LHCN-M2 (cell line): ENCODE results near the gene TIMM10B. TPM values are rescaled to one million over a fixed set of nuclear protein-coding genes. Genes with fewer than 3 reads are reported as not detected.
"Not testable (repeated sequence)": the region's sequence is repeated elsewhere in the genome, so short reads cannot be mapped to it uniquely, and the experiment has no call there.

Experiments used
- DNase-seq: peaks from one replicate; pipeline ENCODE4 v3.0.0-alpha.2; 2012; ENCODE audit warnings: low read depth
- total RNA-seq: library from RNA; depleted of rRNA; stranded (reverse); fragments of >200 nt; gene quantifications from 2 replicates; pipeline ENCODE4 v1.2.3, GENCODE V29; 2014; rRNA removed

Gene TIMM10B
- total RNA-seq, 1 experiment from 2014 or later = 28.8 TPM

- no peak for DNase-seq
These were observed 22.9 kb downstream of the TIMM10B start for GRCh38 chr11:6504166-6504565.

DNA sequence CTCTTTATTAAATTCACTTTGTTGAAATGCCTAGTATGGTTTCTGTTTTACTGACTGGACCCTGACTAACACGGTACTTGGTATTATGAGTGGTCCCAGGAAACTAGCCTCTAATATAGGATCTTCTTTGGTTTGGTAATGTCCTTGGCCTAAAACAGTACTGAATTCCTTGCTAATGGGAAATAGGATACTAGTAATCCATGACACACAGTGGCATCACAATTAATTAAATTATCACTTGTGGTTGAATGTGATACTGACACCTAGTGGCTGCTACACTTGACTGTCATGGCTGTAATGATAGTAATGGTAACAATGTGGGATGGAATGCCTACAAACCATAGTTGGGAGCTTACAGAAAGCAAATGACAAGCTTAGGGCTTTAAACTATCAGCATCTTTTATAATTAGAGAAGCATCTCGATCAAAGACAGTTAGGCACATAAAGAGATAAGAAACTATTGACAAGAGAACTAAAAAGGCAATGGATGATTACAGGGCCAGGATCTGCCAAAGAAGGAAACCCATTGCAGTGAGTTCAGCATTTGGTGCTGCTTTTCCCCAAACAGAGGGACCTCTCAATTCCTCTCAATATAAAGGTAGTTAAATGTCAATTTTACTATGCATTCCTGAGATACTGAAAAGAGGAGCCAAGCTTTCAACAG is 24.4 kb downstream of the TIMM10B start:
- peak; percentile 84 for DNase-seq

GRCh38 chr11:6516865-6517264 is 35.6 kb downstream of the TIMM10B start:
- no peak for DNase-seq

DNA sequence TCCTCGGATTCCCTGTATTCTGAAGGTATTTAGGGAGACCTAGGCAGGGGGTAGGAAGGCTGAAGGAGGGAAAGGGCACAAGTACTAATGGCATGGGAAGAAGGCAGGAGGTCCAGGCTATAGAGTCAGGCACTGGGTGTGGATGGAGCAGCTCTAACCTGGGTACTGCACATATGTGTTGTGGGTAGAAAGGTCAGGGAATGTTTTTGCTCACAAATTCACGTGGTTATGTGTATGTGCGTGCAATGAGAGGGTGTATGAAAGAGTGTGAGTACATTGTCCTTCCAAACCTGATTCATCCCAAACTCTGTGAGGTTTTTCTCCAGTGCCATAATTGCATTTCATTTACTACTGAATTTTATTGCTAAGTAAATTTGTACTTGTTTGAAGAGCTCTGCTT is 39.0 kb downstream of the TIMM10B start:
- DNase-seq = no peak

GRCh38 chr11:6521946-6522345 is 40.6 kb downstream of the TIMM10B start:
- not testable (repeated sequence) for DNase-seq

DNA sequence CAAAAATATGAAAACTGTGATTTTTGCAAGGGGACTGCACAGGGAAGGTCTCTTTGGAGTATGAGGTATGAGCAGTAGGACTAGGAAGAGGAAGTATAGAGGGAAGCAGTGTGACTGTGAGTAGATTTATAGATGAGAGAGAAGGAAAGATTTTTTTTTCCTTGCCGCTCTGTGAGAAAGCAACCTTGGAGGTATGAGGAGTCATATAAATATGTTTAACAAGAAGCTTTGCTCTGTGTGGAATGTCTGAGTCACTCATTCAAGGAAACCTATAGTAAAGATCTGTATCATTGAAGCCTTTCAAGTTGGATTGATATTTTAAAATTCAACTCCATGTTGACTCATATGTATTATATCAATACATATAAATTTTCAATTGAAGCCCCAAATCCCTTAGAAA is 42.0 kb downstream of the TIMM10B start:
- peak; percentile 19 for DNase-seq

DNA sequence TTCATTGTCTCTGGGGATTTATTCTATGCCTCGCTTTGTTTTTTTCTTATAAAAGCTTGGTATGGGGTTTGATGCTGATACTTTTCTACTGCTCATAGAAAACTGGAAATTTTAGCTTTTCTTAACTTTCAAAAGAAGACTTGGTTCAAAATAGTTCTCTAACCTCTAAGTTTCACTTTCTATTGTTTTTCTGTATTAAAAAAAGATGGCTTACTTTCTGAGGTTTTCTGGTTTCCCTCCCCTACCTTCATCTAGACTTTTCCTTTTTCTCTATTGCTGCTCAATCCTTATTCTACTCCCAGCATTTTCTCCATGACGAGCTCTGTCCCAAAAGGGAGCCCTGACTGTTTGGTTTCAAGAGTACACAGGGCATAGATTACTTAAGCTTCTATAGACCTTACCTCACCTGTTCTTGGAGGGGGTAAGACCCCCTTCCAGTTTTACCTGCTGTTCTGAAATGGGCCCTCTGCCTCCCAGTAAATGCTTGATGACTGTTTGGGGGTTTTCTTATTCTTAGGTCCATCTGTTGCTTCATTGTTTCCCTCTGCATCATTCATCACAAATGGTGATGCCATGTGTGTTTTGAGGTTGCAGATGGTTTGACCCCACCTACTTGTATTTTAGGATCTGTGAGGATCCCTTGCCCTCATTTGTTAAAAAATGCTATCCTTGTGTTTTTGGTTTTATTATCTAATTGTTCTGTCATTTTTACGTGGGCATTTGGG is 45.3 kb downstream of the TIMM10B start:
- no peak for DNase-seq

DNA sequence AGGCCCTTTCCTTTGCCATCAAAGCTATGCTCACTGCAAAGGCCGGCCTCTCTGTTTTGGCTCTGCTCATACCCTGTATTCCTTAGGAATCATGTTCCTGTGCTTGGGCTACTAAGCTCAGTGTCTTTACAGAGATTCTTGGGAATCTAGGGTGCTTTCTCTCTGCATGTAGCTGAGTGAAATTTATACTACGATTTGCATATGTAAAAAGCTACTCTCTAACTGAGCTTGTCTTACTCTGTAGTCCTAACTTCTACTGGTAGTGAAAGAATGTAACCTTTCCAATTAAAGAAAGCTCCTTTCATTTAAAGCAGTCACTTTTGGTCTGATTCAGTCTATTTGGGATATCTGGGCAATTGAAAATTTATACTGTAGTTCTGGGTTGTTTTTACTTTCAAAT is 48.0 kb downstream of the TIMM10B start:
- no peak for DNase-seq

DNA sequence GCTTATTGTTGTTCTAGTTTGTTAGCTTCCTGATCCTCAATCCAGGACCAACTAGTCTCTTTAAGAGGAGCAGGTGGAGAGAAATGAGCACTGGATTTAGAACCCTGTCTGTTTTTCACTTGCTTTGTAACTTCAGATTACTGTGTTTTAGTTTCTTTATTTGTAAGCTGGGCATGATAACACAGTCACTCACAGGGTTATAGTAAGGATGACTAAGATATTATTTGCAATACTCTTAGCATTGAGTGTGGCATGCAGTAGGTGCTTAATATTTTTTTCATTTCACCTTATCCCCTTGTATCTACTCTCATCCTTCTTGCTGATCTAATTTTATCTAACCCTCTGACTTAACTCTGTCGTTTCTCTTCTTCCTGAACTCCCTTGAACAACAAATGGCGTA is 49.5 kb downstream of the TIMM10B start:
- DNase-seq = no peak

DNA sequence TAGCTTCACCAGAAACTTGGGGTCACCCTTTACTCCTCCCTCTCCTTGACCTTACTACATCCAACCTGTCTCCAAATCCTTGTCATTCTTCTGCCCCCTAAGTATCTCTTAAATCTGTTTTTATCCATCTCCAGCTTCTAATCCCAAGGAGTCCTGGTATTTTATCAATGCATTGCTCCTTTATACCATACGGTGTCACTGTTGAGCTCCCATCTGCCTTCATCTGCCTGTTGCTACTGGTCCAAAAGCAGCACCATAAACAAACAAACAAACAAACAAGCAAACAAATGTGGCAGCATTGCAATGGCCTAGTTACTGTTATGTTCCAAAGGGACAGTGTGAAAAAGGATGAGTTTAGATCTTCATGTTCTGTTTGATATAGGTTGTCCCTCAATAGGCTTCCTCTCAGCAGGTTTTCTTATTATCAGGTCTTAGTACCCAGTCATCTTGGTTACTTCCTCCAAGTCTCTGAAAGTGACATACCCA is 50.0 kb downstream of the TIMM10B start:
- DNase-seq = peak; percentile 46

Other genes starting within 250 kb of the TIMM10B start
- 15.7 and 18.1 TPM in 2 replicates for gene FHIP1B, start 246.9 kb upstream of the TIMM10B start, total RNA-seq
- gene CNGA4, start 242.4 kb upstream of the TIMM10B start, total RNA-seq = not detected in 2 replicates
- gene CCKBR, start 221.7 kb upstream of the TIMM10B start, total RNA-seq = not detected in 2 replicates
- gene CAVIN3, start 161.0 kb upstream of the TIMM10B start, total RNA-seq = 376 and 433 TPM in 2 replicates
- gene SMPD1, start 91.0 kb upstream of the TIMM10B start, total RNA-seq = 71.8 and 75.2 TPM in 2 replicates
- 18.3 and 19.0 TPM in 2 replicates for gene APBB1, start 62.4 kb upstream of the TIMM10B start, total RNA-seq
- 0.13 TPM in 1 of 2 replicates, not detected in the other for gene HPX, start 40.5 kb upstream of the TIMM10B start, total RNA-seq
- gene TRIM3, start 7.6 kb upstream of the TIMM10B start, total RNA-seq = 23.7 and 29.4 TPM in 2 replicates
- 66.0 and 66.3 TPM in 2 replicates for gene ARFIP2, start 170 bp upstream of the TIMM10B start, total RNA-seq
- 1.7 and 2.2 TPM in 2 replicates for gene DNHD1, start 15.8 kb downstream of the TIMM10B start, total RNA-seq
- gene RRP8, start 122.1 kb downstream of the TIMM10B start, total RNA-seq = 16.5 and 19.5 TPM in 2 replicates
- 210 and 214 TPM in 2 replicates for gene ILK, start 122.3 kb downstream of the TIMM10B start, total RNA-seq
- gene TAF10, start 130.7 kb downstream of the TIMM10B start, total RNA-seq = 99.9 and 120 TPM in 2 replicates
- gene TPP1, start 137.9 kb downstream of the TIMM10B start, total RNA-seq = 22.1 and 36.1 TPM in 2 replicates
- gene DCHS1, start 174.3 kb downstream of the TIMM10B start, total RNA-seq = 2.4 and 2.6 TPM in 2 replicates
- 98.6 and 427 TPM in 2 replicates for gene MRPL17, start 201.8 kb downstream of the TIMM10B start, total RNA-seq